GM21528 (cell line): ENCODE measurements around the gene DHRS7B.

ENCODE experiments used
- ATAC-seq: cut with Tn5 transposase; IDR thresholded peaks from one replicate; pipeline ENCODE4 v1.9.1; 2021; ENCODE audit warnings: mild to moderate bottlenecking, moderate library complexity; ENCODE audit not compliant: unreplicated experiment, low FRiP score

The DHRS7B gene

DNA sequence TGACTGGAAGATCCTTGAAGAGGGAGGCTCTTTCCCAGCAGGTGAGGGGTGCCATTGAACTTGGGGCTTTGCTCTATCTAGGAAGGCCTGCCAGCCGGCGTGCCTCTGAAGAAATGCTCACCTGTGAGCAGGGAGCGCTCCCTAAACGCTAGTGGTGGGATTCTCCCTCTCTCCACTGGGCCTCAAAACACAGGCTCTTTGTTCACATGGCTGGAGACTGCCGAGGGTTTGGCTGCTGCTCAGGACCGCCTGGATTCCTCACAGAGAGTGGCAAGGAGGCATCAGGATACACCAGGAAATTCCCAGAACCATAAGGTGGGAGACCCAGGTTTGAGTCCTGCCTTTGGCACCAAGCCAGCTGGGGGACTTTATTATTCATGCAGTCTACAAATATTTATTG lies 104.8 kb downstream of the DHRS7B start:
- no peak for ATAC-seq

DNA sequence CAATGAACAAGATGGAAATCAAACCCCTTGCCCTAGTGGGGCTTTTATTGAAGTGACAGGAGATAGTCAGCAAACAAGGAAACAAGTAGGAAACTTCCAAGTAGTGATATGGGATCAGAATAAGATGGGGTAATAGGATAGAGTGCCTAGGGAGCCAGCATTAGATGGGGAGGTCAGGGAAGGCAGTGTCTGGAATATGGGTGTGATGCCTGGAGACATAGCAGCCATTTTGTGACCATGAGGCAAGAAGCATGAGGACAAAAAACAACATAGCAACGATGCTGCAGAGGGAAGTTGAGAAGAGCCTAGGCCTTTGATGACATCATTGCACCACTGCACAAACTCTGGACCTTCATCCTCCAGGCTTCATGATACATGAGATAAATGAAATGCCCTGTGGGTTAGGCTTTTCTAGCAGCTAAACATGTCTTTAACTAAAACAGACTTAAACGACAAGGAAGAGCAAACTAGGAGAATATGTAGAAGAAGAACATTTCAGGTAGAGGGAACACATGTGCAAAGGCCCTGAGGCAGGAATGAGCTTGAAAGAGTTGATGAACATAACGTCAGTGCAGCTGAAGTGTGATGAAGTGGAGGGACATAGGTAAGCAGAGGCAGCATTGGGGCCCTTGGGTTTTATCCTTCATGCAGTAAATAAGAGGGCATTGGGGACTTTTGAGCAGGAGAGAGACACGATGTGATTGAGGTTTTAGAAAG lies 105.4 kb downstream of the DHRS7B start:
- ATAC-seq, result no peak

DNA sequence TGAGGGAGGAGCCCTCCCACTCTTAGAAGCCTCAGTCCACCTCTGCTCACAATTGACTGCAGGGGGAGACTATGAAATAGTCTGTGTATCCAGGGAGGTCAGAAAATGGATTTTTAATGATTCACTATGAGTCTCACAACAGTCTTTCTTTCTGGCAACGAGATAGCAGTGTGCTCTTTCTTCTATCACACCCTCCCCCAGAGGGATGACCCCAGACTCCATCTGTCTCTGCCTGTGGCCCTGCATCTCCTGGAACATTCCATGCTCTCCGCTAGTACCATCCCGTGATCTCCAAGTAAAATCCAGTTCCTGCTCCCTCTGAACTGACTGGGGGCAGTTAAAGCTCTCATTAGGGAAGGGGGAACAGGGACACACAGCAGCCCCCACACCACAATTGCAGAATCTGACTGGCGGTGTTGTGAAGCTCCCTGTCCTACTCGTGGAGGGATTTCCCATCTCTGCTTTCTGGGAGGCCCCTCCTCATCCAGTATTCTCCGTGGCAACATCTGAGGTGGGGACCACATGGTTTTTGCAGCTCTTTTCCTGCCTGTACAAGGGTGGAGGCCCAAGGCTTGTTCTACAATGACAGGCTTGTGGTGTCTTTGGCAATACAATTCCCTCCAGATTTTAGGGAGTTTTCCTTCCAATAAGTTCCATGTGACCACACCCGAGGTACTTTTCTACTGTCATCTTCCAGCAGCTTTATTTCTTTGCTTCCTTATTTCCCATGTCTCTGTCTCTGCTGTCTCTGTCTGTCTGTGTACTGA lies 107.0 kb downstream of the DHRS7B start:
- no peak for ATAC-seq

DNA sequence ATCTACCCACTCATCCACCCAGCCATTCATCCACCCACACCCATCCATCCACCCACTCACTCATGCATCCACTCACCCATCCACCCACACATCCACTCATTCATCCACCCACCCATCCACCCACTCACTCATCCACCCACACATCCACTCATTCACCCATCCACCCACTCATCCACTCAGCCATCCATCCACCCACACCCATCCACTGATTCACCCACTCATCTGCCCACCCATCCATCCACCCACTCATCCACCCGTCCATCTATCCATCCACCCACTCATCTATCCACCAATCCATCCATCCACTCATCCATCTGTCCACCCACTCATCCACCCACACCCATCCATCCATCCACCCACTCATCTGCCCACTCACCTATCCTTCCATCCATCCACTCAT lies 109.2 kb downstream of the DHRS7B start:
- no peak for ATAC-seq

DNA sequence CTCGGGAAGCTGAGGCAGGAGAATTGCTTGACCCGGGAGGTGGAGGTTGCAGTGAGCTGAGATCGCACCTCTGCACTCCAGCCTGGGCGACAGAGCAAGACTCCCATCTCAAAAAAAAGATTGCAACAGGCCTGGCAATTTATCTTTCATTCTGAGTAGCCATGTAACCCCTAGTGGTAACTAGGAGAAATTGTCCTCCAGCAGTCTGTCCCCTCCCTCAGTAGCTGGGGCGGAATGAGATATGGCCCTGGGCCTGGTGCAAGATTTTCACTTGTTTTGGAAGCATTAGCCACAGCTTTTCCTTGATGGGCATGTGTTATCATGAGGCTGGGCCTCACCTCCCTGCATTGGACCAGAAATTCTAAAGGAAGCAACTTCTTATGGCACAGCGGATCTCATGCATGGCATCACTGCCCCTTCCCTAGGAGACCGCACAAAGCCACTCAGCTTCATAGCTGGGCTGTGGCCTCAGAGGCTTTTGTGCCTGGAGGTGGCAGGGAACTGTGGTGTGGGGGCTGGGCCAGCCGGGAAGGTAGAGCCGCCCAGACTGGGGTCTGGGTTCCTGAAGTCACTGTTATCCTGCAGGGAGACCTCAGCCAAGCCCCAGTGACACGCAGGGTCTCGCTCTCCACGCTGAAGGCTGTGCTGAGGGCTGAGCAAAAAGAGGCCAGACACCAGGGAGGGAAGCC lies 113.1 kb downstream of the DHRS7B start:
- ATAC-seq, result no peak

DNA sequence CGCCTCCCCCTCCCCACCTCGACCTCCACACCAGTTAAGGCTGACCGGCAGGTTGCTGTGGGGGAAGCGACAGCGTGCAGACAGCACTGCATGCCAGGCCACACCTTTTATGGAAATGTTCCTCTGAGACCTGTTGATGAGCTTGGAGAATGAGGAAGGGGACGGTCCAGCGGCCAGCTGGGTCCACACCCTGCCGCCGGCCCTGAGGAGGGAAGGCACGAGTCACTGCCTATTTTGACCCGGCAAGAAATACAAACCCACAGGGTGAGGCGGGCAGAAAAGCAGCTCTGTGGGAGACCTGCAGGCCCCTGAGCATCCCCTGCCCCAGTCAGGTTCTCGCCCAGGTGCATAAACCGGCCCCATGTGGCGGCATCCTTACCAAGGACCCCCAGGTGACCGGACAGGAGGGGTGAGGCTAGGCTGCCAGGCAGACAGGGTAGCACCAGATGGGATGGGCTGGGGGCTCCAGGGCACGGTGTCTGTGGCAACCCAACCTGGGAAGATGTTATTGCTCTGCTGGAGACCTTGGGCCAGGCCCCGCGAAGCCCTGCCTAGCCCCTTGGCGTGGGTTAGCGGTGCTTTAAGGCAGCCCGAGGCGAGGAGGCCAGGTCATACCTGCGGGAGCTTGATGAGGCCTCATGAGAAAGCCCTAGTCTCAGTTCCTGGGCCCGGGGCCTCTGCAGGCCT lies 113.7 kb downstream of the DHRS7B start:
- no peak for ATAC-seq
